ENCODE measurements around the gene CHID1.

The CHID1 gene

GRCh38 chr11:933142-933851 lies 22.7 kb upstream of the CHID1 start:
- DNase-seq (ENCODE audit: low read depth, low spot score), result no peak

GRCh38 chr11:932435-932834 lies 21.8 kb upstream of the CHID1 start:
- DNase-seq (ENCODE audit: low read depth, low spot score), result no peak

- no peak for DNase-seq (ENCODE audit: low read depth, low spot score)
These were observed 20.8 kb upstream of the CHID1 start for GRCh38 chr11:931385-931784.

DNA sequence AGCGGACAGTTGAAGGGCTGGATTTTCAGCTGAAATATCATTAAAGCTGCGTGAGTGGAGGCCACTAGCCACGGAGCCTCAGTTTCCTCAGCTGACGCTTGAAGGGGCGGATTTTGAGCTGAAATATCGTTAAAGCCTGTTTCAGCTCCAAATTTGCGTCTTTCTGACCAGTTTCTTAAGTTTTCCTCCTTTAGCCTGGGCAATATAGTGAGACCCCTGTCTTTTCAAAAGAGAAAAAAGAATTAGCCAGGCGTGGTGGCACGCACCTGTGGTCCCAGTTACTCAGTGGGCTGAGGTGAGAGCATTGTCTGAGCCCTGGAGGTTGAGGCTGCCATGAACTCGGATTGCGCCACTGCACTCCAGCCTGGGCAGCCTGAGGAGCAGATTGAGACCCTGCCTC lies 18.8 kb upstream of the CHID1 start:
- DNase-seq (ENCODE audit: low read depth, low spot score), result no peak

DNA sequence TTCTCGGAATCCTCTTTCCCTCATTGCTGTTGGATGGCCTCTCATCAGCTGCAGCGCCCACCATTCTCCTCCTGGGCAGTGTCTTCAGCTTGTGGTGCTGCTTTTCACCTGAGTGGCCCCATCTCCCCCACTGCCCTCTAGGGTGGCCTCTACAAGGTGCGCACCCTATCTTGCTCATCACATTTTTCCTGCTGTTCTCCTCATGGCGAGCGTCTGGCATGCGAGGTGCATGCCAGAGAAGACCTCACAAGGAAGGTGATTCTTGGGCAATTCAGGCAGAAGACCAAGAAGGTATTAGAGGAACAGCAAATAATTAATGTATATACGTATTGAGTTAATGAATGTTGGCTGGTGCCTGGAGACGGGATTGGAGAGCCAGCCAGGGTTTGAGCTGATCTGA lies 18.2 kb upstream of the CHID1 start:
- DNase-seq (ENCODE audit: low read depth, low spot score), result no peak

- DNase-seq (ENCODE audit: low read depth, low spot score), result no peak
These were observed 17.3 kb upstream of the CHID1 start for GRCh38 chr11:927871-928270.

DNA sequence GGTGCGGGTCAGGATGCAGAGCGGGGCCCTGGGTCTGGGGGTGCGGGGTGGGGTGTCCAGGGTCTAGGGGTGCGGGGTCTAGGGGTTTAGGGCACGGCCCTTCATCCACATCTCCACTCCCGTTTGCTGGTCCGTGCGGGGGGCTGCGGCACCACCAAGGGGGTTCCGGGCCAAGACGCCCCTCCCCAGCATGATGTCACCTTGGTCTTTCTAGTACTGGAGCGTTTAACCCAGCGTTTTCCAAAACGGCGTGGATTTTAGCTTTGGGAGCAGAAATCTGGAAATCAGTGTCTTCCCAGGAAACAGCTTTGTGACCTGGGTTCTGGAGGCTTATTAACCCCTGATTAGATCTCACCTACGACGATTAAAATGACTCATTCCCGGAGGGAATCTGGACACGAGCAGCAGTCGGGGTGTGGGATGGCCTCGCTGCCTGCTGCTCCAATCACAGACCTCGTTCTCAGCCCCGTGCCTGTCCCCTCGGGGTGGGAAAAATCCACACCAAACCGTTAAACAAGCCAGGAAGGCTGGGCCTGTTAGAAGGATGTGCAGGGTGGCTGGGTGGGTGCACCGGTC lies 15.8 kb upstream of the CHID1 start:
- DNase-seq (ENCODE audit: low read depth, low spot score), result peak; percentile 63

DNA sequence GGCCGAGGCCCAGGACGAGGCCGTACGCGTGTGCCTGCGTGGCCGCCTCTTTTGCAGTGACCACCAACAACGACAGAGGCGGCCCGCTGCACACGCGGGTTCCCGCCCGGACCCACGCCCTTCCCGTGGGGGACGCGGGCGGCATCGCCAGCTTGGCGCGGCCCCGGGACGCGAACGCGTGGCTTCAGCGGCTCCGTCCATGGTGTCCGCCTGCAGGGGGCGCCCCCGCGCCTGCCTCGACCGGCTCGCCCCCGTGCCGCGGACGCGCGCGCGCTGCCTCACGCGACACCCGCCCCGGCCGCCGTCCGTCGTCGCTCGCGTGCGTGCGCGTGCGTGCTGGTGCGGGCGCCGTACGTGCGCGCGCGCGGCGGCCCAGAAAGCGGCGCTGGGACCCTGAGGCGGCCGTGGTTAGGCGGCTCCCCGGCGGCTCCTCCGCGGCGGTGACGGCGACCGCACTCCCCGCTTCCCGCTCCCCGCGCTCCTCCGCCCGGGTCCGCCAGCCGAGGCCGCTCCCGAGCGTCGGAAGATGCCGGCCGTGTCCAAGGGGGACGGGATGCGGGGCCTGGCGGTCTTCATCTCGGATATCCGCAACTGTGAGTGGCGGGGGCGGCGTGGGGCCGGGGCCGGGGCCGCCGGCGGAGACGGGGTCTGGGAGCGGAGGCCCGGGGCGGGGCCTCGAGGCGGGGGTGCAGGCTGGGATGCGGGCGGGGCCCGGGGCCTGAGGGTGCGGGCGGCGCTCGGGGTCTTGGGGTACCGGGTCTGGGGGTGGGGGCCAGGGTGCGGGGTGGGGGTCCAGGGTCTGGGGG lies 15.1 kb upstream of the CHID1 start, which contains the start of gene AP2A2:
Gene AP2A2 (plus strand): TSS at position 375 of the 806 bp plus-strand sequence. CDS start 152 bp downstream, at position 527.
- DNase-seq (ENCODE audit: low read depth, low spot score), result peak; percentile 88

DNA sequence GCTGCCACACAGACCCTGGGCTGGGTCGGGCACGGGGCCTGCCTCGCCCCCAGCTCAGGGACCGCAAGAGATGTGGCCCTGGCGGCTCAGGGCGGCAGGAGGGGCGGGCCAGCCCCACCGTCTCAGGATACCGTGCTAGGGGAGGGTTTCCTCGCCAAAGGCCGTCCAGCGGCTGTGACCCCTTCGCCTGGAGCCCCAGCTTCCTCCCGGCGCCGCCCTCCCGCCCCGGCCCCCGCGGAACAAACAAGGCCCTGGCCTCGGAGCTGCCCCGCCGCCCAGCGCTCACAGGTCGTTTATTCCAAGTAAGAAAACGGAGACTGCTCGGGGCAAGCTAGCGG lies 14.5 kb upstream of the CHID1 start:
- DNase-seq (ENCODE audit: low read depth, low spot score), result no peak

DNA sequence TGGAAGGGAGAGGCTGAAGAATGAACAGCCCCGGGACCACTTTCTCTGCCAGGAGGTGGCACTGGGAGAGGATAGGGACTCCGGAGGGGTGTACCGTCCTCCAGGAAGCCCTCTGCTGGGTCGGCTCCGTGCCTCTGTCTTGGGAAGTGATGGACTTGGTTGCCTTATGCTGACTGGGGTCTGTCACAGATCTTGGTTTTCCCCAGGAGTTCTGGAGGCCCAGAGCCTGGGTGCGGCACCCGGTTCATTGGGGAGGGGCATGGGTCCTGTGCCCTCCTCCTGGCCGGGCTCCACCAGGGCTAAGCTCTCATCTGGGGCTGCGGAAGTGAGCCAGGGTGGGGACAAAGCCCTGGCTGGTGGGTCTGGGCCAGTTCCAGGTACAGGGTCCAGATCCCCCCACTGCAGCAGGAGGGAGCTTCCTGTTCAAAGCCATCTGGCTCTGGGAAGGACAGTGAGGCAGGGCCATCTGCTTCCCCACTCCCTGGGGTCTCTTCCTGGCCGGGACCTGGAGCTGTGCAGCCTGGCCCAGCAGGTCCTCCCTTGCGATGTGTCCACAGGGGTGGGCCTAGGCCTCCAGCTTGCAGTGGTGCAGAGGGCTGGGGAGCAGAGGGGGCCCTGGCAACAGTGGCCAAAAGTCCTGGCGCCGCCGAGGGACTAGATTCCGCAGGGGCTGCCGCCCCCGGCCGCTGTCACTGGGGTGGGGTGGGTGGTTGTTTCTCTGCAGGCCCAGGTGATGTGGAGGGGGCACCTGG lies 14.0 kb upstream of the CHID1 start:
- no peak for DNase-seq (ENCODE audit: low read depth, low spot score)

DNA sequence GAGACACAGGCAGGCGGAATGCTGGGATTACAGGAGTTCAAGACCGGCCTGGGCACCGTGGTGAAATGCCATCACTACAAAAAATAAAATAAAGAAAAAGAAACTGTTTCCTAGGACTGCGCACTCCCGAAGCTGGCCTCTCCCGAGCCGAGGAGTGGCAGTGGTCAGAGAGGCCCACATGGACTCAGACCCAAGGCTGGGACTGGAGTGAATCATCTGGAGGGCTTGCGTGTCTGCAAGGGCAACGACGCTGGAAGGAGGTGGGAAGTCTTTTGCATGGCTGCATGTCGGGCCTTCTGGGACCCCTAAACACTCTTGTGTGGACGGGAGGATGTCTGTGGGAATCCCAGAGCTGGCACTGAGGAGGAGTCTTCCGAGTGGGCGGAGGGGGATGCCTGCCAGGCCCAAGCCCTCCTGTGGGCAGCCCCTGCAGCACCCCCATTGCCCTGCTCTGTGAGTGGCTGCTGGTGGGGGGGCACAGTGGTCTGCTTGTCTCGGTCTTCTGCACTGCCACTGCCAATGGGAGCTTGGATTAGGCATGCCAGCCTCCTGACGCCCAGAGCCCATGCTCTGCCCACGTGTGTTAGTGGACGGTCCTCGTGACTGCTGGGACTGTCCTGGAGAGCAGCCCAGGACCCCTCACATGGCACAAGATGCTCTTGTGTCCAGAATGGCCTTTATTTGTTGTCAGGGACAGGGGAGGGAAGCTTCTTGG lies 13.2 kb upstream of the CHID1 start:
- no peak for DNase-seq (ENCODE audit: low read depth, low spot score)

DNA sequence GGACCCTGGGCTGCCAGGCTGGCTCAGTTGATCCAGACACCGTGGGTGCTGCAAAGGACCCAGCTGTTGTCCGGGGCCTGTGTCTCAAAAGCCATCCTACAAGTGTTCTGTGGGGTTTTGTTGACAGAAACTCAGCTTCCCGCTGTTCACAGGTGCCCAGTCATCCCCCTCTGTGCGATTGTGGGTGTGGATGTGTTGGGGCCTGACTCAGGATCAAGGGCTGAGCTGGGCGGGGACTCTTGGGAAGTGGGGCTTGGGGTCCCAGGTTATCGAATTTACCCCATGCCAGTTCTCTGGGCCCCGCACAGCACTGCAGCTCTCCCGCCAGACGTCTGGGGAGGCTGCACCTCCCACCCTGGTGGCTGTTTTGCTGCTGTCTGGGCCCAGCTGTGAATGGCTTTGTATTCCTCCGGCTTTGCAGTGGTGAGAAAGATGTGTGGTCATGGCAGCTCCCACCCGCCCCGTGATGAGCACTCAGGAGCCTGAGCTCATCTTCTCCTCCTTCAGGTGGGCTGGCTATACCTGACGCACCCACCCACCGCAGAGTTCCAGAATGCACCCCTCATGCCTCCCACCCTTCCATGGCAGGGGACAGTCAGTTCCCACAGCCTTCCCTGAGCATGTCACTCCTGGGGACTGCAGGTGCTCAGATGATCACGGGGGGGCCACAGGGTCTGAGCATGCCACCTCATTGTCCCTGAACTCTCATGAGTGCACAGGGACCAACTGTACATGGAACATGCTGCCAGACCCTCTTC lies 11.5 kb upstream of the CHID1 start:
- DNase-seq (ENCODE audit: low read depth, low spot score), result no peak

DNA sequence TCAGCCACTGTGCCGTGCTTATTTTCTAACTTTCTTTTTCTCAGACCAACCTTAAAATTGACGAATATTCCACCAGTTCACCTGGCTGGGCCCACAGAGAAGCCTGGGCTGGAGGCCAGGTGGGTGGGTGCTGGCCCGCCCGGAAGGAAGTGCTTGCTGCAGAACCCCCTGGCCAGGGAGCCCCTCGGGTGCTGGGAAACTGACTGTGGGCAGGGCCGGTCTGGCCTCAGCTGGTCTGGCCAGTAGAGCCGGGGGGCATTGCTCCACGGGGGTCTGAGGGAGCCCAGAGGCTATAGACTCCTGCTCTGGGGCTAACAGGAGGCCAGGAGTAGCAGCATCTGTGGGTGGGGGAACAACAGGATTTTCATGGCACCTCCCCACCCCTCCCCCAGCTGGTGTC lies 6.8 kb upstream of the CHID1 start:
- no peak for DNase-seq (ENCODE audit: low read depth, low spot score)

DNA sequence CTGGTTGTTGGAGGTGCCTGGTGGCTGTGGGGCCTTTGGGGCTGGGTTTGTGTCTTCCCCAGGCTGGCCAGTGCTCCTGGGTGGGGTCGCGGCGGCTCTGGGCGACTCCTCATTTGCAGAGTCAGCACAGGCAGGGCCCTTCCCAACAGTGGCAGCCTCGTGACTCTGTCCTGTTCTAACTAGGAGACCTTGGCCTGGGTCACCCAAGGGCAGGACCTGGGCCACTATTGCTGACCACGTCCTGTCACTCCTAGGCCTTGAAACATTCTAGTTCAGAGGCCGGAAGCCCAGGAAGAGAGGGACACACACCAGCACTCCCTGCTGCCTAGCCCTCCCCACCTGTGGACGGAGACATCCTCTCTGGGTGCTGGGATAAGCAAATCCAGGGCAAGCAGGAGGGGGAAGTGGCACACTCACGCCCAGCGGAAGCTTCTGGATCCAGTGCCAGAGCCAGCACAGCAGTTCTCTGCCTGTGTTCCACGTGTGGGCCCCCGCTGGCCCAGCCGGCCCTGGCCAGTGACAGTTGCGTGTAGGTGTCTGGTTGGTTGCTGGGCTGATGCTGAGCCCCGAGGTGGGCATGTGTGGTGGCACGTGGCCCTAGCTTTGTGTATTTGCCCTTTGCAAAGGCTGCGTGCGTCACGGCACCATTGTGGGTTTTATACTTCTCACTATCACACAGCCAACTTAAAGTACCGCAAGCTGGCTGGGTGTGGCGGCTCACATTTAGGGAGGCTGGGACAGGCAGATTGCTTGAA lies 4.3 kb upstream of the CHID1 start:
- DNase-seq (ENCODE audit: low read depth, low spot score), result no peak

GRCh38 chr11:914204-914603 lies 3.6 kb upstream of the CHID1 start:
- no peak for DNase-seq (ENCODE audit: low read depth, low spot score)

DNA sequence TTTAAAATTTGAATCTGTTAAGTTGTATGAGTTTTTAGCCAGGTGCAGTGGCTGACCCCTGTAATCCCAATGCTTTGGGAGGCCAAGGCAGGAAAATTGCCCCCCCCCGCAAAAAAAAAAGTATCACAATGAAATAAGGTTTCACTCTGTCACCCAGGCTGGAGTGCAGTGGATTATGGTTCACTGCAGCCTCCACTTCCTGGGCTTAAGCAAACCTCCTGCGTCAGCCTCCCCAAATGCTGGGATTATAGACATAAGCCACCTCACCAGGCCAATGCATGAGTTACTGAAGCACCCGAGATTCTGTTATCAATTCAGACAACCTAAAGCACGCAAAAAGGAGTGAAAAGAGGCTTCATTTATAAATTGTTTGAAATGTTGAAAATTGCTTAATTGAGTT lies 2.4 kb upstream of the CHID1 start:
- DNase-seq (ENCODE audit: low read depth, low spot score), result no peak

- no peak for DNase-seq (ENCODE audit: low read depth, low spot score)
These were observed 1.7 kb upstream of the CHID1 start for GRCh38 chr11:912266-912665.

DNA sequence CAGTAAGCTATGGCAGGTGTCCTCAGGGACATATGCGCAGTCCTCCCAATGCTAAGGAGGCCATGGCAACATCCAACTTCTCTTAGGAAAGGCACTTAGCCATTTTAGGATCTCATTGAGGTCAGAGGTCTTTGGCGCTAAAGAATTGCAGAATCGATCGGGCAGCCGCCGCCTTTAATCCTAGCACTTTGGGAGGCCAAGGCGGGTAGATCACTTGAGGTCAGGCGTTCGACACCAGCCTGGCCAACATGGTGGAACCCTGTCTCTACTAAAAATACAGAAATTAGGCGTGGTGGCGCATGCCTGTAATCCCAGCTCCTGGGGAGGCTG lies 1.2 kb upstream of the CHID1 start:
- DNase-seq (ENCODE audit: low read depth, low spot score), result no peak

GRCh38 chr11:911031-911889 lies 650 bp upstream of the CHID1 start:
- peak; percentile 58 for DNase-seq (ENCODE audit: low read depth, low spot score)
